SK-N-SH (cell line): ENCODE results near the gene PDE4D.

ENCODE experiments used
- EZH2phosphoT487 ChIP-seq: fragments of 200-600 bp; sonication (generic); IDR thresholded peaks from 2 replicates; pipeline ENCODE4 v1.6.1; 2017; ENCODE audit warnings: low read depth, mixed run types, mild to moderate bottlenecking, antibody characterized with exemption, moderate library complexity, borderline replicate concordance
- MXI1 ChIP-seq: IDR thresholded peaks from 2 replicates; pipeline ENCODE4 v1.6.1; 2012; ENCODE audit warnings: mild to moderate bottlenecking, low read depth, low read length, improper control_type of control experiment
- POLR2AphosphoS5 ChIP-seq: IDR thresholded peaks from 2 replicates; pipeline ENCODE4 v1.6.1; 2012; ENCODE audit warnings: low read depth, low read length
- TEAD4 ChIP-seq: IDR thresholded peaks from 2 replicates; pipeline ENCODE4 v1.4.0; 2012; ENCODE audit warnings: mild to moderate bottlenecking, borderline replicate concordance; ENCODE audit not compliant: insufficient read depth
- YY1 ChIP-seq: IDR thresholded peaks from 2 replicates; pipeline ENCODE4 v1.4.0; 2012; ENCODE audit warnings: low read depth, mild to moderate bottlenecking
- TF ChIP-seq, protein P1 (sequence below): fragments of 200-600 bp; sonication (generic); IDR thresholded peaks from 2 replicates; pipeline ENCODE4 v1.6.1; 2017; ENCODE audit warnings: antibody characterized with exemption, mild to moderate bottlenecking, moderate library complexity
- TF ChIP-seq, protein P2 (sequence below): fragments of 150-350 bp; IDR thresholded peaks from 2 replicates; pipeline ENCODE4 v1.6.1; 2016; ENCODE audit warnings: mild to moderate bottlenecking, low read depth, low read length
- TF ChIP-seq, protein P3 (sequence below): IDR thresholded peaks from 2 replicates; pipeline ENCODE4 v1.4.0; 2012; ENCODE audit warnings: low read depth
- TF ChIP-seq, protein P4 (sequence below): IDR thresholded peaks from 2 replicates; pipeline ENCODE4 v1.6.1; 2012; ENCODE audit warnings: mild to moderate bottlenecking, low read depth, low read length, moderate library complexity
- TF ChIP-seq, protein P5 (sequence below): fragments of 150-350 bp; IDR thresholded peaks from 2 replicates; pipeline ENCODE4 v1.6.1; 2017; ENCODE audit warnings: antibody characterized with exemption, low read length, low read depth, borderline replicate concordance
- TF ChIP-seq, protein P6 (sequence below): IDR thresholded peaks from 2 replicates; pipeline ENCODE4 v1.4.0; 2012; ENCODE audit warnings: low read depth, borderline replicate concordance

DNA sequence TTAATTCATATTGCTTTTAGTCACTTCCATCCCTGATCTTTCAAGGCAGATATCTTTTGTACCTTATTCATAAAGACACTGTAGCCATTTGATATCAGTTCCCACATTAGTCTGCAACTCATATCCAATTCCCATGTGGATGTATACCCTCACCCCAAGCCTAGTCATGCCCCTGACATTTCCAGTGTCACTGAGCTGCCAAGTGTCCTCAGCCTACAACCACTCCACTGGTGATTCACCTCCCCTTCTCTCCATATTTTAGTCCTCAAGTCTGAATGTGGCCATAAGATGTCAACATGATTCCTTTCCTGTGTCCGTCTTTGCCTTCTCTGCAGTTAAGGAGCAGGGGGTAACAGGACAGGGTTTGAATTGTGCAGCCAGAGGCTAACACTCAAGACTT is 963.8 kb downstream of the PDE4D start:
- TF ChIP-seq POLR2AphosphoS5 = no peak
- TF ChIP-seq, protein P1, sequence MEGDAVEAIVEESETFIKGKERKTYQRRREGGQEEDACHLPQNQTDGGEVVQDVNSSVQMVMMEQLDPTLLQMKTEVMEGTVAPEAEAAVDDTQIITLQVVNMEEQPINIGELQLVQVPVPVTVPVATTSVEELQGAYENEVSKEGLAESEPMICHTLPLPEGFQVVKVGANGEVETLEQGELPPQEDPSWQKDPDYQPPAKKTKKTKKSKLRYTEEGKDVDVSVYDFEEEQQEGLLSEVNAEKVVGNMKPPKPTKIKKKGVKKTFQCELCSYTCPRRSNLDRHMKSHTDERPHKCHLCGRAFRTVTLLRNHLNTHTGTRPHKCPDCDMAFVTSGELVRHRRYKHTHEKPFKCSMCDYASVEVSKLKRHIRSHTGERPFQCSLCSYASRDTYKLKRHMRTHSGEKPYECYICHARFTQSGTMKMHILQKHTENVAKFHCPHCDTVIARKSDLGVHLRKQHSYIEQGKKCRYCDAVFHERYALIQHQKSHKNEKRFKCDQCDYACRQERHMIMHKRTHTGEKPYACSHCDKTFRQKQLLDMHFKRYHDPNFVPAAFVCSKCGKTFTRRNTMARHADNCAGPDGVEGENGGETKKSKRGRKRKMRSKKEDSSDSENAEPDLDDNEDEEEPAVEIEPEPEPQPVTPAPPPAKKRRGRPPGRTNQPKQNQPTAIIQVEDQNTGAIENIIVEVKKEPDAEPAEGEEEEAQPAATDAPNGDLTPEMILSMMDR = no peak
- TF ChIP-seq, protein P2, sequence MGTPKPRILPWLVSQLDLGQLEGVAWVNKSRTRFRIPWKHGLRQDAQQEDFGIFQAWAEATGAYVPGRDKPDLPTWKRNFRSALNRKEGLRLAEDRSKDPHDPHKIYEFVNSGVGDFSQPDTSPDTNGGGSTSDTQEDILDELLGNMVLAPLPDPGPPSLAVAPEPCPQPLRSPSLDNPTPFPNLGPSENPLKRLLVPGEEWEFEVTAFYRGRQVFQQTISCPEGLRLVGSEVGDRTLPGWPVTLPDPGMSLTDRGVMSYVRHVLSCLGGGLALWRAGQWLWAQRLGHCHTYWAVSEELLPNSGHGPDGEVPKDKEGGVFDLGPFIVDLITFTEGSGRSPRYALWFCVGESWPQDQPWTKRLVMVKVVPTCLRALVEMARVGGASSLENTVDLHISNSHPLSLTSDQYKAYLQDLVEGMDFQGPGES = no peak
- TF ChIP-seq, protein P3, sequence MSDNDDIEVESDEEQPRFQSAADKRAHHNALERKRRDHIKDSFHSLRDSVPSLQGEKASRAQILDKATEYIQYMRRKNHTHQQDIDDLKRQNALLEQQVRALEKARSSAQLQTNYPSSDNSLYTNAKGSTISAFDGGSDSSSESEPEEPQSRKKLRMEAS = no peak
- TF ChIP-seq, protein P4, sequence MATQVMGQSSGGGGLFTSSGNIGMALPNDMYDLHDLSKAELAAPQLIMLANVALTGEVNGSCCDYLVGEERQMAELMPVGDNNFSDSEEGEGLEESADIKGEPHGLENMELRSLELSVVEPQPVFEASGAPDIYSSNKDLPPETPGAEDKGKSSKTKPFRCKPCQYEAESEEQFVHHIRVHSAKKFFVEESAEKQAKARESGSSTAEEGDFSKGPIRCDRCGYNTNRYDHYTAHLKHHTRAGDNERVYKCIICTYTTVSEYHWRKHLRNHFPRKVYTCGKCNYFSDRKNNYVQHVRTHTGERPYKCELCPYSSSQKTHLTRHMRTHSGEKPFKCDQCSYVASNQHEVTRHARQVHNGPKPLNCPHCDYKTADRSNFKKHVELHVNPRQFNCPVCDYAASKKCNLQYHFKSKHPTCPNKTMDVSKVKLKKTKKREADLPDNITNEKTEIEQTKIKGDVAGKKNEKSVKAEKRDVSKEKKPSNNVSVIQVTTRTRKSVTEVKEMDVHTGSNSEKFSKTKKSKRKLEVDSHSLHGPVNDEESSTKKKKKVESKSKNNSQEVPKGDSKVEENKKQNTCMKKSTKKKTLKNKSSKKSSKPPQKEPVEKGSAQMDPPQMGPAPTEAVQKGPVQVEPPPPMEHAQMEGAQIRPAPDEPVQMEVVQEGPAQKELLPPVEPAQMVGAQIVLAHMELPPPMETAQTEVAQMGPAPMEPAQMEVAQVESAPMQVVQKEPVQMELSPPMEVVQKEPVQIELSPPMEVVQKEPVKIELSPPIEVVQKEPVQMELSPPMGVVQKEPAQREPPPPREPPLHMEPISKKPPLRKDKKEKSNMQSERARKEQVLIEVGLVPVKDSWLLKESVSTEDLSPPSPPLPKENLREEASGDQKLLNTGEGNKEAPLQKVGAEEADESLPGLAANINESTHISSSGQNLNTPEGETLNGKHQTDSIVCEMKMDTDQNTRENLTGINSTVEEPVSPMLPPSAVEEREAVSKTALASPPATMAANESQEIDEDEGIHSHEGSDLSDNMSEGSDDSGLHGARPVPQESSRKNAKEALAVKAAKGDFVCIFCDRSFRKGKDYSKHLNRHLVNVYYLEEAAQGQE = no peak
- TF ChIP-seq, protein P5, sequence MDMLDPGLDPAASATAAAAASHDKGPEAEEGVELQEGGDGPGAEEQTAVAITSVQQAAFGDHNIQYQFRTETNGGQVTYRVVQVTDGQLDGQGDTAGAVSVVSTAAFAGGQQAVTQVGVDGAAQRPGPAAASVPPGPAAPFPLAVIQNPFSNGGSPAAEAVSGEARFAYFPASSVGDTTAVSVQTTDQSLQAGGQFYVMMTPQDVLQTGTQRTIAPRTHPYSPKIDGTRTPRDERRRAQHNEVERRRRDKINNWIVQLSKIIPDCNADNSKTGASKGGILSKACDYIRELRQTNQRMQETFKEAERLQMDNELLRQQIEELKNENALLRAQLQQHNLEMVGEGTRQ = no peak
- no peak for TF ChIP-seq EZH2phosphoT487
- TF ChIP-seq MXI1 = no peak
- no peak for TF ChIP-seq TEAD4
- no peak for TF ChIP-seq YY1
- TF ChIP-seq, protein P6, sequence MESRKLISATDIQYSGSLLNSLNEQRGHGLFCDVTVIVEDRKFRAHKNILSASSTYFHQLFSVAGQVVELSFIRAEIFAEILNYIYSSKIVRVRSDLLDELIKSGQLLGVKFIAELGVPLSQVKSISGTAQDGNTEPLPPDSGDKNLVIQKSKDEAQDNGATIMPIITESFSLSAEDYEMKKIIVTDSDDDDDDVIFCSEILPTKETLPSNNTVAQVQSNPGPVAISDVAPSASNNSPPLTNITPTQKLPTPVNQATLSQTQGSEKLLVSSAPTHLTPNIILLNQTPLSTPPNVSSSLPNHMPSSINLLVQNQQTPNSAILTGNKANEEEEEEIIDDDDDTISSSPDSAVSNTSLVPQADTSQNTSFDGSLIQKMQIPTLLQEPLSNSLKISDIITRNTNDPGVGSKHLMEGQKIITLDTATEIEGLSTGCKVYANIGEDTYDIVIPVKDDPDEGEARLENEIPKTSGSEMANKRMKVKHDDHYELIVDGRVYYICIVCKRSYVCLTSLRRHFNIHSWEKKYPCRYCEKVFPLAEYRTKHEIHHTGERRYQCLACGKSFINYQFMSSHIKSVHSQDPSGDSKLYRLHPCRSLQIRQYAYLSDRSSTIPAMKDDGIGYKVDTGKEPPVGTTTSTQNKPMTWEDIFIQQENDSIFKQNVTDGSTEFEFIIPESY = no peak
